DMS53 treated with DMSO at 0.1 percent for 48 hours (cell line): ENCODE data around the gene CHIC2.

ENCODE experiments used
- DNase-seq: peaks from one replicate; lab custom pipeline; 2025; ENCODE audit not compliant: unreplicated experiment; lab: John Stamatoyannopoulos, UW

CHIC2 gene

GRCh38 chr4:54011201-54011600, 53.2 kb downstream of the CHIC2 start:
- DNase-seq = no peak

GRCh38 chr4:54006755-54007154, 57.6 kb downstream of the CHIC2 start:
- no peak for DNase-seq

GRCh38 chr4:54005475-54005874, 58.9 kb downstream of the CHIC2 start:
- DNase-seq = no peak

- no peak for DNase-seq
These were observed 59.9 kb downstream of the CHIC2 start for GRCh38 chr4:54004463-54004862.

DNA sequence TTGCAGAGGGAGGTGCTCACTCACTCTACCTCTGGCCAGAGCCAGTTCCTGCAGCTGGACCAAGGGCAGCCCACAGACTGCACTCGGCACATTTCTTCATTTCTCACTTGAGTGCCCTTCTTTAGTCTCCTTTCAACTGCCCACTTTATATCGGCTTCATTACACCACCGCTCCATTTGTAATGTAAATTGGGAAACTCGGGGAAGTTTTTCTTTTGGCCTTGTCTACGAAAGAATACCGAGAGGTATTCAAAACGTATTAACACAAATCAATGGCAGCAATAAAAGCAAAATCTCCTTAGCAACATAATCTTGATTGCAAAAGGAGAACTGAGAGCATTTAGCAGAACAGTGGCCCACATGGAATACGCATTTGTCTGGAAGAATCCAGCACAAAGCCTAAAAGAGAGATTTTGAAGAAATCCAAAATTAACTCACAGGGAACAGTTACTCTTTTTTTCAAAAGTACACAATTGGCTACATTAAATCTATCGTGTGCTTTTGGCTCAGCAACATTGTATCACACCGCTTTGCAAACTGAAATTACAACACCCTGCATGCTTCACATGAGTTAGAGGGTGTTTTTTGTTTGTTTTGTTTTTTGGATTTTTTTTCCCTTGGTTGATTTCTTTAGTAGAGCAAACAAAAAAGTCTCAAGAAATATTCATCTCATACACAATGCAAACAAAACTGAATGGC, 62.6 kb downstream of the CHIC2 start:
- no peak for DNase-seq

GRCh38 chr4:53997898-53998297, 66.5 kb downstream of the CHIC2 start:
- DNase-seq = no peak

- DNase-seq = no peak
These were observed 69.9 kb downstream of the CHIC2 start for GRCh38 chr4:53994382-53995102.

DNA sequence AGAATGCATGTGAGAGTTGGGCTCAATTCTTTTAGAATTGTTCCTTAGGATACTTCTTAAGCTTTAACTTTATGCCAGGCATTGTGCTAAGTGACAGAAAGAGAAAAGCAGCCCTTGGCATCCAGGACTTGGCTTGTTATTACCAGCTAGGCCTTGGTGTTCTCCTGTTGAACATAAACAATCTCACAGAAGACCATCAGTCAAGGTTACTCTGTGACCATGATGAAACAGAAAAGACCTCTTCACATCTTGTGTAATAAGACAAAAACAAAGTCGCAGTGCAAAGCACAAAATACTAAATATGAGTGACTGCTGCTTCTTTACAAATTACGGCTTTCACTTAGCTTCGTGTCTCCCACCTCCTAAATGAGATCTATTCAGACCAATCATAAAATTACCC, 71.6 kb downstream of the CHIC2 start:
- no peak for DNase-seq

DNA sequence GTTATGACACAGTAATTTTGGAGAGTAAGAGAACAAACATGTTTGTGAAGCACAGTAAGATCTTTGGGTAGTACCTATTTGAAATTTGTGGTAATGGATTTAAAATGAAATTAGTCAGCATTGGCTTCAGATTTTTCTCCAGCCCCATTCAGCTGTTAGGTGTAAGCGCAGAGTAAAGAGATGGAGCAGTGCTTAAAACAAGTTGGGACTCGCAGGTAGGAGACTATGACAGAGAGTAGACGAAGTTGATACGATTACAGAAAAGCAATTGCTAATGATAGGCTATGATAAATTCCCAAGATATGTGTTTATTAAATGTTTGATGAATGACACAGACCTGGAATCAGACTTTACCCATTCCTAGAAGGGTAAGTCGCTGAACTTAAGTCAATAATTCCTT, 72.6 kb downstream of the CHIC2 start:
- no peak for DNase-seq

GRCh38 chr4:53990641-53991040, 73.8 kb downstream of the CHIC2 start:
- DNase-seq = no peak

GRCh38 chr4:53987761-53988171, 76.6 kb downstream of the CHIC2 start:
- no peak for DNase-seq

GRCh38 chr4:53986062-53986461, 78.3 kb downstream of the CHIC2 start:
- no peak for DNase-seq

- DNase-seq = no peak
These were observed 82.8 kb downstream of the CHIC2 start for GRCh38 chr4:53981567-53981966.

GRCh38 chr4:53981066-53981465, 83.3 kb downstream of the CHIC2 start:
- DNase-seq = no peak

GRCh38 chr4:53974561-53974960, 89.8 kb downstream of the CHIC2 start:
- DNase-seq = no peak

GRCh38 chr4:53967986-53968385, 96.4 kb downstream of the CHIC2 start:
- no peak for DNase-seq

DNA sequence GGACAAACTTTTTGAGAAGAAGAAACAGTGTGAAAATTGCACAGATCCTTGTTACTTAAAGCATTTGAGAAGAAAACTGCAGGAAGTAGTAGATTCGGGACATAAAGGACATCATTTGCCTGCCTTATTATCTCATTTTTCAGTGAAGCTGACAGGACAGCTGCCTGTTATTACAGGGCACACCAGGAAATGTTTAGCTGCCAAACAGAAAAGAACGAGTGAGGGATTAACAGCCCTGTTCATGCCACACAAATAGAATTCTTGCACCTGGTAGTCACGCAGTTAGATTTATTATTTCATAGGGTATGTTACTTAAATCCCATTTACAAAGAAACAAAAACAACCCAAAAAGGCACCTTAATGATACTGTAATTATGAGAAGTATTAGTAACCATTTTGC, 100.6 kb downstream of the CHIC2 start:
- DNase-seq = no peak

GRCh38 chr4:53963336-53963735, 101.1 kb downstream of the CHIC2 start:
- no peak for DNase-seq

DNA sequence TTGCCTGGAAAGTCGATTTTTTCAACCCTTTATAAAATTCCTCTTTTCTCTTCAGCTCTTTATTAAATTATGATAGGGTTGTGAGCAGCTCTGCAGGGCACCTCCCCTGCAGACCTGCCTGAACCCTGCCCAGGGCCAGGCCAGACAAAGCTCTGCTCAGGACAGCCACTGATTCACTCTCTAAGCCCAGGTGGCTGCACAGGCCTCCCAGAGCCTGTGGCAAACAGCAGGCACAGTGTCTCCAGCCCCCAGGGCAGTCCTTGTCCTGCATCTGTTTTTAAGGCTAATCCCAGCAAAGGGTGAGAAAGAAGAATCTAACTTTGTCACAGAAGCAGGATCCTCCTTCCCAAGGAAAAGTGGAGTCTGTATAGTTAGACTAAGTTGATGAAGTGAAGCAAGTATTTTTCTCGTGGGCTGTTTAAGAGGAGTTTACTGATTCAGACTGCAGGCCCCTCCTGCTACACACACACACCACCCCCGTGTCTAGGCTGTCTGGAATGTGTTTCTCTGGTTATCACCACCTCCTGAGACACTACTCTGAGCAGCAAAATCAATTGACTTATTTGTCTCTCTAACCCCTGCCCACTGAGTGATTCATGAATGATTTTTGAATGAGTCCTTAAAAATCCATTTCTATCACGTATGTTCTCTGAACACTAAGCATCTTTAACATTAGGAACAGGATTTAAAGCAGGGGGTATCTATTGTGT, 101.7 kb downstream of the CHIC2 start:
- DNase-seq = no peak

GRCh38 chr4:53961351-53961750, 103.1 kb downstream of the CHIC2 start:
- no peak for DNase-seq

DNA sequence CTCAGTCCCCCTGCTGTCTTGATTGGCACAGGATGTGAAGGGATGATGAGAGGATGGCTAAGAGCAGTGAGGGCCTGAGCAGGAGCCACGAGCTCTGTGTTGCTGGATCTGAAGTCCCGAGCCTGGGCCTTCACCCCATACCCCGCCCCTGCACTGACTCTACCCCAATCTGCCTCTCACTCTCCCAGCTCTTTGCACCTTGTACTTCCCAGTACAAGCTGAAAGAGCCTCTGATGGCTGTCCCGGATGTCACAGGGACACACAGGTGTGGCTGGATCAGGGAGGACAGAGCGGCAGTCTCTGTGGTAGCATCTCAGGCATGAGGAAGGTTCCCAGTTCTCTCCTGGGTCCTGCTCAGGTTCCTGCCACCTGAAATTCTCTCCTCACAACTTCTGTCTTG, 103.6 kb downstream of the CHIC2 start:
- no peak for DNase-seq
